ENCODE measurements around the gene POC1A.

DNA sequence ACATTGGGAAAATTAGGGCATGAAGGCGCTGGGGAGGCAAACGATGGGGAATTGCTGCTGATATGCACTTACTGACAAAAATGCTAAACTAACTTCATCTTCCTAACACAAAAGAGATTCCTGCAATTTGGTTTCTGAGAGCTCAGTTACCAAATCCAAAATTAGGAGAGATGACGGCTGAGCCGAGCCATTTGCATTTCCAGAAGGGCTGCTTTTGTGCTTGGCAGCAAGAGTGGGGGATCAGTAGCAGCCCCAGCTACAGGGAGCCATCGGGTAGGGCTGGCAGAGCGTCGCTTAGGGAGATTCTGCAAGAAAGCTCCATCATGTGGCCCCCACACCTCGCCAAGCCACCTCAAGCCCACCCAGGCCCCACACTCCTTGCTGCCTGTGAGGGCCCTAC, 81.8 kb downstream of the POC1A start:
- TF ChIP-seq SUZ12 (IDR thresholded peaks at IDR 0.05; ENCODE audit: extremely low read depth, insufficient read depth, insufficient read length) (no peak), YY1 (IDR thresholded peaks at IDR 0.05; ENCODE audit: insufficient read depth, insufficient read length) (no peak), ZNF274 (IDR thresholded peaks at IDR 0.05; ENCODE audit: low read depth, low read length) (no peak)

Data from NT2/D1 (cell line).